SK-N-SH (cell line): Measurements from ENCODE around the gene MOK. TPM values are rescaled to one million over a fixed set of nuclear protein-coding genes. Genes with fewer than 3 reads are reported as not detected.
A peak's percentile ranks its signal among the peaks of the same experiment; 100 is the strongest.

Source experiments
- CTCF ChIA-PET: fragments of 300-600, 350-600 bp; formaldehyde crosslinking; extraction: SDS; loops from one replicate; lab custom pipeline; 2021; lab: Yijun Ruan, JAX
- POLR2A ChIA-PET: fragments of 350-600 bp; sonication (Branson Sonifier 250); formaldehyde crosslinking; extraction: SDS; loops from one replicate; lab custom pipeline; 2020; ENCODE audit warnings: antibody characterized with exemption, inconsistent platforms; lab: Yijun Ruan, JAX
- DNase-seq: peaks from one replicate; pipeline ENCODE4 v3.0.0; 2012
- H2AFZ ChIP-seq: fragments of 200-600 bp; sonication (generic); 2 replicates; pipeline ENCODE4 v1.8.1; 2016; ENCODE audit warnings: antibody characterized with exemption, mild to moderate bottlenecking, low read depth
- H3F3A ChIP-seq: fragments of 200-600 bp; sonication (generic); replicated peaks from 2 replicates; pipeline ENCODE3; 2016; ENCODE audit warnings: antibody characterized with exemption, mild to moderate bottlenecking; ENCODE audit not compliant: insufficient read depth
- H3K27ac ChIP-seq, 2 experiments: fragments of 200-500 bp in 1 of 2; fragments of 200-600 bp in 1 of 2; sonication (Bioruptor generic) in 1 of 2; sonication (generic), shearing (Covaris generic) in 1 of 2; 2 replicates each; pipeline versions ENCODE4 v1.5.1 to v1.6.1; 2014 to 2016; ENCODE audit warnings: low read depth in 2 of 2, inconsistent platforms in 1 of 2, low read length in 1 of 2, mild to moderate bottlenecking in 1 of 2, mixed read lengths in 1 of 2
- H3K27me3 ChIP-seq: fragments of 200-600 bp; sonication (generic), shearing (Covaris generic); 2 replicates; pipeline ENCODE4 v1.6.1; 2016; ENCODE audit warnings: mixed run types; ENCODE audit not compliant: insufficient read depth
- H3K36me3 ChIP-seq, 2 experiments: fragments of 200-500 bp in 1 of 2; fragments of 200-600 bp in 1 of 2; sonication (Bioruptor generic) in 1 of 2; sonication (generic) in 1 of 2; replicated peaks in 1 of 2; 2 replicates each; pipeline versions ENCODE3 to v1.5.1; 2014 to 2016; ENCODE audit warnings: low read length in 1 of 2, mild to moderate bottlenecking in 1 of 2; ENCODE audit not compliant: insufficient read depth in 2 of 2, control insufficient read depth in 1 of 2
- H3K4me1 ChIP-seq, 2 experiments: fragments of 200-500 bp in 1 of 2; fragments of 200-600 bp in 1 of 2; sonication (Bioruptor generic) in 1 of 2; sonication (generic), shearing (Covaris generic) in 1 of 2; 2 replicates each; pipeline versions ENCODE4 v1.5.1 to v1.6.1; 2014 to 2016; ENCODE audit warnings: low read depth in 1 of 2, low read length in 1 of 2, mixed run types in 1 of 2; ENCODE audit not compliant: insufficient read depth in 2 of 2, control insufficient read depth in 1 of 2
- H3K4me2 ChIP-seq: fragments of 200-600 bp; sonication (generic), shearing (Covaris generic); 2 replicates; pipeline ENCODE4 v1.6.1; 2017; ENCODE audit warnings: mixed run types
- H3K4me3 ChIP-seq, 2 experiments: fragments of 200-500 bp in 1 of 2; fragments of 200-600 bp in 1 of 2; sonication (Bioruptor generic) in 1 of 2; sonication (generic), shearing (Covaris generic) in 1 of 2; 2 replicates each; pipeline versions ENCODE4 v1.5.1 to v1.8.1; 2014 to 2016; ENCODE audit warnings: low read depth in 2 of 2, inconsistent platforms in 1 of 2, low read length in 1 of 2, mild to moderate bottlenecking in 1 of 2, mixed read lengths in 1 of 2, moderate library complexity in 1 of 2
- H3K79me2 ChIP-seq: fragments of 200-600 bp; sonication (generic); 2 replicates; pipeline ENCODE4 v1.8.1; 2017; ENCODE audit warnings: mild to moderate bottlenecking; ENCODE audit not compliant: insufficient read depth
- H3K9ac ChIP-seq: fragments of 200-600 bp; sonication (generic); 2 replicates; pipeline ENCODE4 v1.6.1; 2017; ENCODE audit warnings: mixed run types
- H3K9me2 ChIP-seq: fragments of 200-600 bp; sonication (generic); 2 replicates; pipeline ENCODE4 v1.6.1; 2017; ENCODE audit warnings: mixed run types
- H3K9me3 ChIP-seq: fragments of 200-600 bp; sonication (generic); 2 replicates; pipeline ENCODE4 v1.6.1; 2017; ENCODE audit warnings: mixed run types, mild to moderate bottlenecking, moderate library complexity
- H4K20me1 ChIP-seq: fragments of 200-600 bp; sonication (generic); 2 replicates; pipeline ENCODE4 v1.6.1; 2017; ENCODE audit warnings: mild to moderate bottlenecking, mixed run types; ENCODE audit not compliant: insufficient read depth
- CHD2 ChIP-seq: fragments of 150-350 bp; IDR thresholded peaks from 2 replicates; pipeline ENCODE4 v1.6.1; 2018; ENCODE audit warnings: low read length; ENCODE audit not compliant: partially characterized antibody
- CTCF ChIP-seq: fragments of 200-600 bp; sonication (generic); IDR thresholded peaks from 2 replicates; pipeline ENCODE4 v1.6.1; 2017; ENCODE audit warnings: antibody characterized with exemption, mild to moderate bottlenecking, moderate library complexity
- EZH2phosphoT487 ChIP-seq: fragments of 200-600 bp; sonication (generic); IDR thresholded peaks from 2 replicates; pipeline ENCODE4 v1.6.1; 2017; ENCODE audit warnings: low read depth, mixed run types, mild to moderate bottlenecking, antibody characterized with exemption, moderate library complexity, borderline replicate concordance
- FOSL2 ChIP-seq: IDR thresholded peaks from 2 replicates; pipeline ENCODE4 v1.4.0; 2012; ENCODE audit warnings: low read depth, mild to moderate bottlenecking, moderate library complexity, borderline replicate concordance
- FOXJ3 ChIP-seq: sonication (generic); formaldehyde crosslinking; IDR thresholded peaks from 2 replicates; pipeline ENCODE4 v1.5.1; 2020; ENCODE audit warnings: mild to moderate bottlenecking, missing genetic modification reagents
- FOXM1 ChIP-seq: IDR thresholded peaks from 2 replicates; pipeline ENCODE4 v1.4.0; 2012; ENCODE audit warnings: low read depth, mild to moderate bottlenecking
- GABPA ChIP-seq: IDR thresholded peaks from 2 replicates; pipeline ENCODE4 v1.4.0; 2012; ENCODE audit warnings: low read depth, mild to moderate bottlenecking
- GATA2 ChIP-seq: sonication (generic); formaldehyde crosslinking; IDR thresholded peaks from 2 replicates; pipeline ENCODE4 v1.5.0; 2020; ENCODE audit warnings: mild to moderate bottlenecking, missing genetic modification reagents
- JUND ChIP-seq: IDR thresholded peaks from 2 replicates; pipeline ENCODE4 v1.4.0; 2012
- MAX ChIP-seq: IDR thresholded peaks from 2 replicates; pipeline ENCODE4 v1.4.0; 2012; ENCODE audit warnings: low read depth
- MEF2A ChIP-seq: IDR thresholded peaks from 2 replicates; pipeline ENCODE4 v1.4.0; 2012; ENCODE audit warnings: low read depth, borderline replicate concordance
- NFIC ChIP-seq: IDR thresholded peaks from 2 replicates; pipeline ENCODE4 v1.4.0; 2012; ENCODE audit warnings: borderline replicate concordance
- RCOR1 ChIP-seq: fragments of 150-350 bp; IDR thresholded peaks from 2 replicates; pipeline ENCODE4 v1.6.1; 2017; ENCODE audit warnings: antibody characterized with exemption, low read length
- REST ChIP-seq: IDR thresholded peaks from 2 replicates; pipeline ENCODE4 v1.6.1; 2012; ENCODE audit warnings: mild to moderate bottlenecking, low read depth, low read length, moderate library complexity
- RXRA ChIP-seq: IDR thresholded peaks from 2 replicates; pipeline ENCODE4 v1.4.0; 2012; ENCODE audit warnings: low read depth, mild to moderate bottlenecking, borderline replicate concordance
- SIN3A ChIP-seq: IDR thresholded peaks from 2 replicates; pipeline ENCODE4 v1.6.1; 2012; ENCODE audit warnings: low read depth, mild to moderate bottlenecking, low read length, moderate library complexity, borderline replicate concordance
- TCF12 ChIP-seq: IDR thresholded peaks from 2 replicates; pipeline ENCODE4 v1.4.0; 2012
- YY1 ChIP-seq: IDR thresholded peaks from 2 replicates; pipeline ENCODE4 v1.4.0; 2012; ENCODE audit warnings: low read depth, mild to moderate bottlenecking
- ZBTB33 ChIP-seq: IDR thresholded peaks from 2 replicates; pipeline ENCODE4 v1.4.0; 2012; ENCODE audit warnings: low read depth, borderline replicate concordance
- WGBS: methylation state at CpG from one replicate; pipeline ENCODE4 v1.1.6; 2017; ENCODE audit warnings: low lambda C conversion rate; 5-methylcytosine and 5-hydroxymethylcytosine counted together
- polyA plus RNA-seq, 3 experiments: library from polyadenylated mRNA; depleted of rRNA; stranded (reverse); fragments of >200 nt; gene quantifications; 2 replicates each; pipeline ENCODE4 v1.2.3, GENCODE V29; 2012
- TF ChIP-seq, protein P1 (sequence below): fragments of 150-350 bp; IDR thresholded peaks from 2 replicates; pipeline ENCODE4 v1.6.1; 2017; ENCODE audit warnings: antibody characterized with exemption, low read length, low read depth, borderline replicate concordance

Gene MOK
- polyA plus RNA-seq, 1 of the 3 experiments (the other 2 are of a cell fraction) = 13.3 TPM

GRCh38 chr14:102238766-102239165 lies 66.2 kb downstream of the MOK start:
- Histone ChIP-seq H4K20me1 (no peaks in the 10 kb centered on the region), H3K4me2 (peak overlapping the region; percentile 31; the same call in 1 of the 2 replicates), H3K4me3 (peak overlapping the region in 1 of 2 experiments; percentile 42; a peak in 1 of 4 replicates), H3K27ac (no peak overlapping the region), H3K4me1 (peaks cover 3 to 5% of the 10 kb centered on the region in 2 experiments; a peak in 2 of 4 replicates), H3K9me2 (no peaks in the 10 kb centered on the region), H2AFZ (no peak overlapping the region), H3K9ac (no peak overlapping the region; the same call in 1 of the 2 replicates), H3K36me3 (no peaks in the 10 kb centered on the region), H3K79me2 (no peaks in the 10 kb centered on the region), H3F3A (no peaks in the 10 kb centered on the region), H3K27me3 (no peaks in the 10 kb centered on the region), H3K9me3 (no peaks in the 10 kb centered on the region)
- 97% methylated on average over 3 of the region's 3 CpGs for WGBS
- no peak for DNase-seq
- ChIA-PET POLR2A (no interaction called here), CTCF (interaction anchor here (0.6 to 1.2 kb wide), 3 partner anchors 10 to 1354 kb away, joined by 3 to 5 read pairs (median 3); no protein-coding TSS in a partner anchor)
- no peak for TF ChIP-seq CTCF
- TF ChIP-seq, protein P1, sequence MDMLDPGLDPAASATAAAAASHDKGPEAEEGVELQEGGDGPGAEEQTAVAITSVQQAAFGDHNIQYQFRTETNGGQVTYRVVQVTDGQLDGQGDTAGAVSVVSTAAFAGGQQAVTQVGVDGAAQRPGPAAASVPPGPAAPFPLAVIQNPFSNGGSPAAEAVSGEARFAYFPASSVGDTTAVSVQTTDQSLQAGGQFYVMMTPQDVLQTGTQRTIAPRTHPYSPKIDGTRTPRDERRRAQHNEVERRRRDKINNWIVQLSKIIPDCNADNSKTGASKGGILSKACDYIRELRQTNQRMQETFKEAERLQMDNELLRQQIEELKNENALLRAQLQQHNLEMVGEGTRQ = no peak
- no peak for TF ChIP-seq SIN3A
- no peak for TF ChIP-seq GABPA
- no peak for TF ChIP-seq YY1
- no peak for TF ChIP-seq NFIC
- no peak for TF ChIP-seq EZH2phosphoT487
- TF ChIP-seq TCF12 = no peak
- TF ChIP-seq REST = no peak
- no peak for TF ChIP-seq FOSL2
- TF ChIP-seq MAX = no peak
- TF ChIP-seq RCOR1 = no peak
- TF ChIP-seq ZBTB33 = no peak
- TF ChIP-seq JUND = no peak
- no peak for TF ChIP-seq MEF2A
- TF ChIP-seq CHD2 = no peak
- no peak for TF ChIP-seq FOXJ3 (CRISPR knock-in tag)
- TF ChIP-seq GATA2 (CRISPR knock-in tag) = no peak
- no peak for TF ChIP-seq FOXM1
- TF ChIP-seq RXRA = no peak
